Ureter (tissue), 1 donor: ENCODE measurements around the gene OR2T5. TPM values are rescaled to one million over a fixed set of nuclear protein-coding genes. Genes with fewer than 3 reads are reported as not detected.
"Not testable (repeated sequence)": the region's sequence is repeated elsewhere in the genome, so short reads cannot be mapped to it uniquely, and the experiment has no call there.

ENCODE experiments used
- DNase-seq: peaks from one replicate; pipeline ENCODE4 v3.0.0-alpha.2; 2020; ENCODE audit warnings: low spot score
- total RNA-seq: library from RNA; stranded (reverse); gene quantifications from one replicate; pipeline ENCODE4 v1.2.4, GENCODE V29; 2023
- donor health status: DM: yes; HTN: yes; CAD: no.

Gene OR2T5
- total RNA-seq, 1 donor from 2014 or later, result not detected

DNA sequence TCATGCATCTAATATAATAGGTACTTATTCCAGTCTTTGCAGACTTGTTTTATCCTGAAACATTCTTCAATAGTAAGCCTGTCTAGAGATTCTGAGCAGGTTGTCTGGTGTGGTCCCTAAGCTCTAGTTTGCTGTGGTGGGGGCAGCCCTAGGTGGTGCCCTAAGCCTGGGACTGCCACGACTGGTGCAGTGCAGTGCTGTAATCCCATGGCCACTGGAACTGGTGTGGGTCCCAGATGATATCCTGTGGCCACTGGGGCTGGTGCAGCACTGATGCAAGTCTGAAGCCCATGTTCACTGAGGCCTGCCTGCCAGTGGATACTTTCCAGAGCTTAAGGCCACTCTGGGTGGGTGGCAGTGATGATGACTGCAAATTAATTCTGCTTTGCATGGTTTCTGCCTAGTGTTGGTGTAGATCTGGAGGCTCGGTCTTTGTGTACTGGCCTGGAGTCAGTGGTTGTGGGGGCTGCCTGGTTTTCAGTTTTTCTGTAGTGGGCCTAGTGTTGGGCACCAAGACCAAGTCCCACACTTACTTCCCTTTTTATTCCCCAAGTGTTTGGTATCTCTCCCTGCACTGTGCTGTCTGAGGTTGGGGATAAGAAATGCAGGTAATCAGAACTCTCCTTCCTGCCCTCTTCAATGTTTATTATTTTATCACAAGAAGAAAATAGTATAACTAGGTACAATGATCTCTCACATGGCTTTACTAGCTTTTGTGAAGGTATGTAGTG lies 12.1 kb downstream of the OR2T5 start:
- DNase-seq, result not testable (repeated sequence)

DNA sequence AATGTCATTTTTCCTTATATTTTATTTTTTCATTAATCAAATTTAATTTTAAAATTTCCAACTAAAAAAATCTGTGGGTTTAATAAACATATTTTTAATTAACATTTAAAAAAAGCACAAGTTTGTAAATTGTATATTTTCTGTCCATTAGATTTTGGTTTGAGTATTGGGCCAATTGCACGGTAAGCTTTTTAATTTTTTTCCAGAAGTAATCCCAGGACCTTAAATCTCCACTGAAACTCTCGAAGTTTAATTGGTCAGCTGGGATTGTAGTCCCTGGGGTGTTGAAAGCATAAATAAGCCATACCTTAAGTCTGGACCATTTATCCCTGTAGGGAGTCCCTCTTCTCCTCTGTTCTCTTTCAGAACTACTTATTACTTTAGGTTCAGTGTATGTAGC lies 19.4 kb downstream of the OR2T5 start, which contains the start of gene OR2G6:
OR2G6 (plus strand) TSS at position 301 of the 400 bp plus-strand sequence. CDS start 13,574 bp downstream, outside the sequence.
- not testable (repeated sequence) for DNase-seq

DNA sequence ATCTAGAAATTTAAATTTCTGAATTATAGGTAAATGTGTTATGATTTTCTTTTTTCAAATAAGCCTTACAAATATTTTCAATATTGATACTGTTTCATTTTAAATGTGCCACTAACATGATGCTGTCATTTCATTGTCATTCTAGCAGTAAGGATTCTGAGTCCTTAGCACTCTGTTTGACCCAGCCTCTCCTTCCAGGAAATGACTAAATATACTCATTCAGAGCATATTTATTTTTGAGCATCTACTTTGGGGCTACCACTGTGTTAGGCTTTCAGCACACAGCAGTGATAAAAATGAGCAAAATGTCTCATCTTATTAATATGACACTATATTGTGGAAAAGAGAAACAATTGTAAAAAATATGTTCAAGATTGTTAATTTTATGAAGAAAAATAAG lies 21.8 kb downstream of the OR2T5 start:
- DNase-seq, result not testable (repeated sequence)

DNA sequence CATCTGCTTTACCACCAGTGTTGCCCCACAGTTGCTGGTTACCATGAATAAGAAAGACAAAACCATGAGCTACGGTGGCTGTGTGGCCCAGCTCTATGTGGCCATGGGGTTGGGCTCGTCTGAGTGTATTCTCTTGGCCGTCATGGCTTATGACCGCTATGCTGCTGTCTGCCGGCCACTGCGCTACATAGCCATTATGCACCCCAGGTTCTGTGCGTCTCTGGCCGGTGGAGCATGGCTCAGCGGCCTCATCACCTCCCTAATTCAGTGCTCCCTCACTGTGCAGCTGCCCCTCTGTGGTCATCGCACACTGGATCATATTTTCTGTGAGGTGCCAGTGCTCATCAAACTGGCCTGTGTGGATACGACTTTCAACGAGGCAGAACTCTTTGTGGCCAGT lies 33.5 kb downstream of the OR2T5 start:
- no peak for DNase-seq

DNA sequence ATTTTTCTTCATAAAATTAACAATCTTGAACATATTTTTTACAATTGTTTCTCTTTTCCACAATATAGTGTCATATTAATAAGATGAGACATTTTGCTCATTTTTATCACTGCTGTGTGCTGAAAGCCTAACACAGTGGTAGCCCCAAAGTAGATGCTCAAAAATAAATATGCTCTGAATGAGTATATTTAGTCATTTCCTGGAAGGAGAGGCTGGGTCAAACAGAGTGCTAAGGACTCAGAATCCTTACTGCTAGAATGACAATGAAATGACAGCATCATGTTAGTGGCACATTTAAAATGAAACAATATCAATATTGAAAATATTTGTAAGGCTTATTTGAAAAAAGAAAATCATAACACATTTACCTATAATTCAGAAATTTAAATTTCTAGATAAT lies 49.1 kb downstream of the OR2T5 start:
- not testable (repeated sequence) for DNase-seq

Other genes starting within 250 kb of the OR2T5 start
- not detected for gene OR2T33, start 210.6 kb upstream of the OR2T5 start, total RNA-seq
- gene OR2T12, start 185.2 kb upstream of the OR2T5 start, total RNA-seq, result not detected
- gene OR2M7, start 164.0 kb upstream of the OR2T5 start, total RNA-seq, result not detected
- not detected for gene OR14C36, start 139.8 kb upstream of the OR2T5 start, total RNA-seq
- gene OR2T4, start 126.9 kb upstream of the OR2T5 start, total RNA-seq, result not detected
- gene OR2T6, start 112.8 kb upstream of the OR2T5 start, total RNA-seq, result not detected
- not detected for gene OR2T1, start 85.5 kb upstream of the OR2T5 start, total RNA-seq
- not detected for gene OR2T2, start 43.0 kb upstream of the OR2T5 start, total RNA-seq
- not detected for gene OR2T3, start 15.2 kb upstream of the OR2T5 start, total RNA-seq
- not detected for gene OR2G6, start 19.5 kb downstream of the OR2T5 start, total RNA-seq
- not detected for gene OR2T29, start 74.2 kb downstream of the OR2T5 start, total RNA-seq
- gene OR2T34, start 86.2 kb downstream of the OR2T5 start, total RNA-seq, result not detected
- not detected for gene OR2T10, start 109.1 kb downstream of the OR2T5 start, total RNA-seq
- not detected for gene OR2T11, start 146.5 kb downstream of the OR2T5 start, total RNA-seq
- not detected for gene OR2T35, start 156.7 kb downstream of the OR2T5 start, total RNA-seq
- gene OR2T27, start 166.9 kb downstream of the OR2T5 start, total RNA-seq, result not detected
- not detected for gene OR14I1, start 214.2 kb downstream of the OR2T5 start, total RNA-seq